Epithelial cell of esophagus (primary cell): ENCODE data around the gene STIM2.

ENCODE experiments used
- DNase-seq: peaks from one replicate; pipeline ENCODE4 v3.0.0; 2010; ENCODE audit warnings: low read depth
- H3K4me3 ChIP-seq: 2 replicates; pipeline ENCODE4 v1.5.1; 2011; ENCODE audit warnings: mild to moderate bottlenecking, low read length, control low read depth
- CTCF ChIP-seq: IDR thresholded peaks from 2 replicates; pipeline ENCODE4 v1.5.1; 2011; ENCODE audit warnings: low read depth, mild to moderate bottlenecking, low read length, control low read depth, inconsistent platforms; ENCODE audit not compliant: insufficient read depth; ENCODE audit errors: missing control alignments

Gene STIM2

GRCh38 chr4:26937139-26937538 lies 76.5 kb downstream of the STIM2 start:
- no peak for DNase-seq
- TF ChIP-seq CTCF = no peak
- no peak overlapping the region for H3K4me3 ChIP-seq

- no peak for TF ChIP-seq CTCF
- no peak overlapping the region for H3K4me3 ChIP-seq
- no peak for DNase-seq
Measured at GRCh38 chr4:26937567-26937966, 76.9 kb downstream of the STIM2 start.

- no peak for DNase-seq
- no peak overlapping the region for H3K4me3 ChIP-seq
- no peak for TF ChIP-seq CTCF
Measured at GRCh38 chr4:26938516-26938915, 77.9 kb downstream of the STIM2 start.

- H3K4me3 ChIP-seq = no peak overlapping the region
- TF ChIP-seq CTCF = no peak
- DNase-seq = no peak
Measured at GRCh38 chr4:26941951-26942350, 81.3 kb downstream of the STIM2 start.

- no peak overlapping the region for H3K4me3 ChIP-seq
- TF ChIP-seq CTCF = no peak
- DNase-seq = no peak
Measured at GRCh38 chr4:26942871-26943270, 82.2 kb downstream of the STIM2 start.

- no peak for TF ChIP-seq CTCF
- DNase-seq = no peak
- H3K4me3 ChIP-seq = no peak overlapping the region
Measured at GRCh38 chr4:26943391-26943790, 82.8 kb downstream of the STIM2 start.

GRCh38 chr4:26945794-26946193 lies 85.2 kb downstream of the STIM2 start:
- no peak for TF ChIP-seq CTCF
- no peak overlapping the region for H3K4me3 ChIP-seq
- no peak for DNase-seq
